ENCODE measurements around the gene SCIN.
"Not testable (repeated sequence)": the region's sequence is repeated elsewhere in the genome, so short reads cannot be mapped to it uniquely, and the experiment has no call there.

SCIN gene

GRCh38 chr7:12688485-12689170, 118.1 kb downstream of the SCIN start:
- DNase-seq (ENCODE audit: low read depth) = not testable (repeated sequence)

- no peak for DNase-seq (ENCODE audit: low read depth)
Observed at GRCh38 chr7:12689451-12689850, 118.9 kb downstream of the SCIN start.

GRCh38 chr7:12690041-12690878, 119.7 kb downstream of the SCIN start:
- DNase-seq (ENCODE audit: low read depth) = no peak

- DNase-seq (ENCODE audit: low read depth) = not testable (repeated sequence)
Observed at GRCh38 chr7:12691388-12691787, 120.9 kb downstream of the SCIN start.

- no peak for DNase-seq (ENCODE audit: low read depth)
Observed at GRCh38 chr7:12692035-12692434, 121.5 kb downstream of the SCIN start.

GRCh38 chr7:12692479-12693259, 122.1 kb downstream of the SCIN start:
- no peak for DNase-seq (ENCODE audit: low read depth)

GRCh38 chr7:12694817-12695216, 124.3 kb downstream of the SCIN start:
- DNase-seq (ENCODE audit: low read depth) = no peak

GRCh38 chr7:12695965-12696364, 125.4 kb downstream of the SCIN start:
- DNase-seq (ENCODE audit: low read depth) = no peak

- no peak for DNase-seq (ENCODE audit: low read depth)
Observed at GRCh38 chr7:12699299-12699698, 128.8 kb downstream of the SCIN start.

GRCh38 chr7:12701433-12701832, 130.9 kb downstream of the SCIN start:
- DNase-seq (ENCODE audit: low read depth) = no peak

- DNase-seq (ENCODE audit: low read depth) = no peak
Observed at GRCh38 chr7:12703881-12704280, 133.4 kb downstream of the SCIN start.

- no peak for DNase-seq (ENCODE audit: low read depth)
Observed at GRCh38 chr7:12705878-12706277, 135.4 kb downstream of the SCIN start.

- DNase-seq (ENCODE audit: low read depth) = no peak
Observed at GRCh38 chr7:12706900-12707536, 136.5 kb downstream of the SCIN start.

- DNase-seq (ENCODE audit: low read depth) = no peak
Observed at GRCh38 chr7:12708314-12708713, 137.8 kb downstream of the SCIN start.

All from activated T-cell treated with anti-CD3 and anti-CD28 coated beads for 1 hour (primary cell).